ENCODE data around the gene FRMD4A.

FRMD4A gene

GRCh38 chr10:13644866-13645265, 685.9 kb downstream of the FRMD4A start:
- no peak for TF ChIP-seq CTCF (IDR thresholded peaks at IDR 0.05; ENCODE audit: insufficient read depth, missing control alignments)
- DNase-seq (ENCODE audit: insufficient read length, low spot score) (no peak), FAIRE-seq (no peak)

- no peak for TF ChIP-seq CTCF (IDR thresholded peaks at IDR 0.05; ENCODE audit: insufficient read depth, missing control alignments)
- FAIRE-seq (no peak), DNase-seq (ENCODE audit: insufficient read length, low spot score) (no peak)
These were observed 687.7 kb downstream of the FRMD4A start for GRCh38 chr10:13643016-13643415.

GRCh38 chr10:13642293-13642692, 688.4 kb downstream of the FRMD4A start:
- no peak for TF ChIP-seq CTCF (IDR thresholded peaks at IDR 0.05; ENCODE audit: insufficient read depth, missing control alignments)
- FAIRE-seq (no peak), DNase-seq (ENCODE audit: insufficient read length, low spot score) (no peak)

- FAIRE-seq: no peak
- DNase-seq (ENCODE audit: insufficient read length, low spot score): no peak
- no peak for TF ChIP-seq CTCF (IDR thresholded peaks at IDR 0.05; ENCODE audit: insufficient read depth, missing control alignments)
These were observed 692.8 kb downstream of the FRMD4A start for GRCh38 chr10:13637894-13638293.

- no peak for TF ChIP-seq CTCF (IDR thresholded peaks at IDR 0.05; ENCODE audit: insufficient read depth, missing control alignments)
- DNase-seq (ENCODE audit: insufficient read length, low spot score) (no peak), FAIRE-seq (no peak)
These were observed 693.3 kb downstream of the FRMD4A start for GRCh38 chr10:13637303-13637856.

- no peak for FAIRE-seq
- TF ChIP-seq CTCF (IDR thresholded peaks at IDR 0.05; ENCODE audit: insufficient read depth, missing control alignments): no peak
- DNase-seq (ENCODE audit: insufficient read length, low spot score): no peak
These were observed 693.9 kb downstream of the FRMD4A start for GRCh38 chr10:13636776-13637175.

GRCh38 chr10:13634207-13634606, 696.5 kb downstream of the FRMD4A start:
- DNase-seq (ENCODE audit: insufficient read length, low spot score) (no peak), FAIRE-seq (no peak)
- no peak for TF ChIP-seq CTCF (IDR thresholded peaks at IDR 0.05; ENCODE audit: insufficient read depth, missing control alignments)

All from D721Med (cell line).